ENCODE measurements around the gene TSPEAR. TPM values are rescaled to one million over a fixed set of nuclear protein-coding genes. Genes with fewer than 3 reads are reported as not detected.

Gene TSPEAR
- total RNA-seq, 3 donors from 2014 or later (not counting 1 experiment from before 2014, with no cell fraction given): not detected

DNA sequence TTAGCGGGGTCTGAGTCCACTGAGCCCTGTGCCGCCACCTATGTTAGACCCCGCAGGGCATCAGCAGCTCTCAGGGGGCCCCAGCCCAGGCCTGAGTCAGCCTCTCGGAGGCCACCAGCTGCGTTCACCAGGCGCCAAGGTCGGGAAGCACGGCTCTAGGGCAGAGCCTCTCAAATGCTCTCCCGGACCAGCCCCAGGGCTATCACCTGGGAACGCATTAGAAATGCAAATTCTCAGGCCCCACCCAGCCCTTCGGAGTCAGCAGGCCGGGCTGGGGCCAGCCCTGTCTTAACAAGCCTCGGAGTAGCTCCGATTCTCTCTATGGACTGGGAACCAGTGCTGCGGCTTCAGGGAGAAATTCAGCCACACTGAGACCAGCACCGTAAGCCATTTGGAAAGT is 37.2 kb upstream of the TSPEAR start:
- peaks cover 8 to 10% of the 10 kb centered on the region in 2 donors for H3K27me3 Mint-ChIP-seq (ENCODE audit: low read depth in 2 of 2)
- Histone ChIP-seq H3K9me3 (ENCODE audit: control insufficient read depth, insufficient read depth, low read length) (no peaks in the 10 kb centered on the region), H3K27ac (ENCODE audit: low read length) (no peak overlapping the region), H3K4me1 (ENCODE audit: control insufficient read depth, insufficient read depth, low read length) (no peaks in the 10 kb centered on the region), H3K27me3 (ENCODE audit: control insufficient read depth, insufficient read depth, low read length) (peaks cover 3% of the 10 kb centered on the region), H3K36me3 (ENCODE audit: control insufficient read depth, insufficient read depth, low read length) (no peaks in the 10 kb centered on the region), H3K4me3 (ENCODE audit: low read length) (no peak overlapping the region)
- intact Hi-C loops (cut with micrococcal nuclease): no loop called here
- 43% methylated on average over 16 of the region's 16 CpGs for WGBS (ENCODE audit: insufficient coverage)
- TF ChIP-seq, protein P1, sequence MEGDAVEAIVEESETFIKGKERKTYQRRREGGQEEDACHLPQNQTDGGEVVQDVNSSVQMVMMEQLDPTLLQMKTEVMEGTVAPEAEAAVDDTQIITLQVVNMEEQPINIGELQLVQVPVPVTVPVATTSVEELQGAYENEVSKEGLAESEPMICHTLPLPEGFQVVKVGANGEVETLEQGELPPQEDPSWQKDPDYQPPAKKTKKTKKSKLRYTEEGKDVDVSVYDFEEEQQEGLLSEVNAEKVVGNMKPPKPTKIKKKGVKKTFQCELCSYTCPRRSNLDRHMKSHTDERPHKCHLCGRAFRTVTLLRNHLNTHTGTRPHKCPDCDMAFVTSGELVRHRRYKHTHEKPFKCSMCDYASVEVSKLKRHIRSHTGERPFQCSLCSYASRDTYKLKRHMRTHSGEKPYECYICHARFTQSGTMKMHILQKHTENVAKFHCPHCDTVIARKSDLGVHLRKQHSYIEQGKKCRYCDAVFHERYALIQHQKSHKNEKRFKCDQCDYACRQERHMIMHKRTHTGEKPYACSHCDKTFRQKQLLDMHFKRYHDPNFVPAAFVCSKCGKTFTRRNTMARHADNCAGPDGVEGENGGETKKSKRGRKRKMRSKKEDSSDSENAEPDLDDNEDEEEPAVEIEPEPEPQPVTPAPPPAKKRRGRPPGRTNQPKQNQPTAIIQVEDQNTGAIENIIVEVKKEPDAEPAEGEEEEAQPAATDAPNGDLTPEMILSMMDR (IDR thresholded peaks at IDR 0.05): no peak
- no peaks in the 10 kb centered on the region for H3K4me1 Mint-ChIP-seq
- no peak overlapping the region for H3K4me3 Mint-ChIP-seq
- H3K9me3 Mint-ChIP-seq: no peaks in the 10 kb centered on the region
- no peaks in the 10 kb centered on the region for H3K36me3 Mint-ChIP-seq
- ATAC-seq (no peak), DNase-seq (no peak)
- H3K27ac Mint-ChIP-seq: no peak overlapping the region

DNA sequence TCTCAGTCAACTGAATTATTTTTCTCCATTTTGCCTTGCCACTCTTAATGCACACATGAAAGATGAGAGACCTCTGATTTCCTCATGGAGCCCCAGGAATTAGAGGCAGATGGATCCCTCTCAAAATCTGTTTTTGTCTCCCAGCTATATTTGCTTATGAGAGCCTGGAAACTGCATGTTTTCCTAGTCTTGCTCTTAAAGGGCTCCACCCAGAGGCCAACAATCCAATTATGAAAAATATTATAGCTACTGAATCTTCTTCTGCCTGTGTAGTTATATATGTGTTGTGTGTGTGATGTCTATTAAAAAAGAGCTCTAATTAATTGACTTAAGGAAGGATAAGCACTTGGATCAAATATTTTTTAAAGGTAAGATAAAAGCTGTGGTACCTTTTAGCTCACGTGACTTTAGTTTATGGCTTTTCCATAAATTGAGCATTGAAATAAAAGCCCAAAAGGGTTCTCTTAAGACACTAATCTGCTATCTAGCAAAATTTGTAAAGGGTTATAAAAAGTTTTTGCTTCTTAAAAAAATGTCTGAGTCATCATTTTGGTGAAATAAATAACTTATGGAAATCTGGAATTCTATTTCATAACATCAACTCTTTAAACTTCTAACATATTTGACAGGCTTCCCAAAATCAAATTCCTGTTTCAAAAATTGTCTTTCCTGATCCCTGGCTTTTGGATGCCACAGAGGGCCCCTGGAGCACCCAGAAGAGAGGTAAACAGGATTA is 31.2 kb upstream of the TSPEAR start:
- Histone ChIP-seq H3K9me3 (ENCODE audit: control insufficient read depth, insufficient read depth, low read length) (peaks cover 10% of the 10 kb centered on the region), H3K4me1 (ENCODE audit: control insufficient read depth, insufficient read depth, low read length) (no peaks in the 10 kb centered on the region), H3K27ac (ENCODE audit: low read length) (no peak overlapping the region), H3K36me3 (ENCODE audit: control insufficient read depth, insufficient read depth, low read length) (no peaks in the 10 kb centered on the region), H3K4me3 (ENCODE audit: low read length) (no peak overlapping the region), H3K27me3 (ENCODE audit: control insufficient read depth, insufficient read depth, low read length) (no peaks in the 10 kb centered on the region)
- no peak for ATAC-seq
- WGBS (ENCODE audit: insufficient coverage): 100% methylated on average over 1 of the region's 1 CpG
- Mint-ChIP-seq H3K36me3 (no peaks in the 10 kb centered on the region), H3K4me1 (peaks cover 4 to 6% of the 10 kb centered on the region in 2 donors), H3K9me3 (no peaks in the 10 kb centered on the region), H3K27ac (no peak overlapping the region), H3K4me3 (no peak overlapping the region), H3K27me3 (ENCODE audit: low read depth in 2 of 2) (peaks cover 0 to 2% of the 10 kb centered on the region in 2 donors)
- DNase-seq: peak in 1 of 2 donors; percentile 67
- intact Hi-C loops (cut with micrococcal nuclease): loop anchor here (1.0 kb wide), 1 partner anchor 232 kb away; no protein-coding TSS in a partner anchor
- TF ChIP-seq, protein P1 (IDR thresholded peaks at IDR 0.05): no peak

DNA sequence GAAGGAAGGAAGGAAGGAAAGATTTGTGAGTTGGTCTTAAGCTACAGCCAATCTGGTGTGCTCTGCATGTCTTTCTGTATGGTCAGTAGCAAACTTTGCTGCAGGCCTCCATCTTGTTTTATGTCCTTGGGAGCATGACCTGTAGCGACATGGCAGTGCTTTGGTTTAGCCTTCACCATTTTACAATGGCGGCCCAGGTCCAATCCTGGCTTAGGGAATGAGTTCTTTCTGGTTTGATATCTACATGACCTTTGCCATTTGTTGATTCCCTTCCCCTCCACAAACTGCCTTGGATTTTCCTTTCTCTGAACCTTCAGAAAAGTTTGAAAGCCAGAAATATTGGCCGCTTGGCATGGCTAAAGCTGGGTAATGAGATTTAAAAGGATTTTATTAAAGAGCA is 30.5 kb upstream of the TSPEAR start:
- peaks cover 10% of the 10 kb centered on the region for H3K9me3 ChIP-seq (ENCODE audit: control insufficient read depth, insufficient read depth, low read length)
- no peak for DNase-seq
- no peaks in the 10 kb centered on the region for H3K36me3 ChIP-seq (ENCODE audit: control insufficient read depth, insufficient read depth, low read length)
- H3K4me1 ChIP-seq (ENCODE audit: control insufficient read depth, insufficient read depth, low read length): no peaks in the 10 kb centered on the region
- Mint-ChIP-seq H3K36me3 (no peaks in the 10 kb centered on the region), H3K27me3 (ENCODE audit: low read depth in 2 of 2) (peaks cover 0 to 6% of the 10 kb centered on the region in 2 donors), H3K4me3 (no peak overlapping the region), H3K4me1 (peaks cover 4 to 6% of the 10 kb centered on the region in 2 donors), H3K9me3 (no peaks in the 10 kb centered on the region), H3K27ac (no peak overlapping the region)
- WGBS (ENCODE audit: insufficient coverage): 93% methylated on average over 3 of the region's 3 CpGs
- TF ChIP-seq, protein P1 (IDR thresholded peaks at IDR 0.05): no peak
- intact Hi-C loops (cut with micrococcal nuclease): loop anchor here (1.0 kb wide), 1 partner anchor 232 kb away; no protein-coding TSS in a partner anchor
- no peak overlapping the region for H3K4me3 ChIP-seq (ENCODE audit: low read length)
- no peak for ATAC-seq
- H3K27me3 ChIP-seq (ENCODE audit: control insufficient read depth, insufficient read depth, low read length): no peaks in the 10 kb centered on the region
- H3K27ac ChIP-seq (ENCODE audit: low read length): no peak overlapping the region
